Neural cell (in vitro differentiated cells): ENCODE results near the gene MSANTD2.

Source experiments
- CTCF ChIP-seq: fragments of 450-650 bp; IDR thresholded peaks from 2 replicates; pipeline ENCODE4 v1.5.1; 2014; ENCODE audit warnings: antibody characterized with exemption, mild to moderate bottlenecking, moderate library complexity; ENCODE audit not compliant: poor library complexity, severe bottlenecking
- EP300 ChIP-seq: fragments of 450-650 bp; conservative IDR thresholded peaks from 2 replicates; pipeline ENCODE4 v1.6.1; 2014; ENCODE audit warnings: antibody characterized with exemption, mild to moderate bottlenecking, moderate library complexity; ENCODE audit not compliant: poor library complexity, severe bottlenecking
- POLR2AphosphoS5 ChIP-seq: IDR thresholded peaks from 2 replicates; pipeline ENCODE4 v1.6.1; 2012
- TAF1 ChIP-seq: IDR thresholded peaks from 2 replicates; pipeline ENCODE4 v1.6.1; 2012; ENCODE audit warnings: low read depth

- TF ChIP-seq POLR2AphosphoS5 (no peak), CTCF (no peak), TAF1 (no peak), EP300 (no peak)
These were observed 23.2 kb downstream of the MSANTD2 start for GRCh38 chr11:124776865-124777645.
